ENCODE data around the gene TP53TG5.

Gene TP53TG5

DNA sequence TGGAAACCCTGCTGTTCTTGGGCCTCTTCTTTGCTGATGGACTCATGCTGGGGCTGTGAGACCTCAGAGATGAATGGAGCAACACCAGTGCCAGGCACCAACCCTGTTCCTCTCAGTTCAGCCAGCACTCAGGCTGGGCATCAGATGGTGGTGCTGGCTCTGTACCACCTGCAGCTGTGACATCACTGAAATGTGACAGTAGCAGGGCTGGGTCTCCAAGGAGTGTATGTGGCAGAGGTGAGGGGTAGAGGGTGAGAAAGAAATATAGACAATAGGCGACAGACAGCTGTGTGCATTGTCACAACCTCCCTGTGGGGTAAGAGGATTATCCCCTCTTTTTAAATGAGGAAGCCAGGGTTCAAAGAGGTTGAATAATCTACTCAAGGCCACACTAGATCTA, at the start of gene TP53TG5:
Gene TP53TG5, minus strand, starts transcription at position 135 of the 400 bp plus-strand sequence. Its CDS starts 89 bp downstream, at position 46.
- no peak for DNase-seq

GRCh38 chr20:45427236-45428149, 49.4 kb upstream of the TP53TG5 start:
- no peak for DNase-seq

- DNase-seq = no peak
These were observed 48.3 kb upstream of the TP53TG5 start for GRCh38 chr20:45426320-45427016.

DNA sequence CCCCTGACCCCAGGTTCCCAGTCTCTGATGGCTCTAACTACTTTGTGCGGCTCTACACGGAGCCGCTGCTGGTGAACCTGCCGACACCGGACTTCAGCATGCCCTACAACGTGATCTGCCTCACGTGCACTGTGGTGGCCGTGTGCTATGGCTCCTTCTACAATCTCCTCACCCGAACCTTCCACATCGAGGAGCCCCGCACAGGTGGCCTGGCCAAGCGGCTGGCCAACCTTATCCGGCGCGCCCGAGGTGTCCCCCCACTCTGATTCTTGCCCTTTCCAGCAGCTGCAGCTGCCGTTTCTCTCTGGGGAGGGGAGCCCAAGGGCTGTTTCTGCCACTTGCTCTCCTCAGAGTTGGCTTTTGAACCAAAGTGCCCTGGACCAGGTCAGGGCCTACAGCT, 47.4 kb upstream of the TP53TG5 start:
- no peak for DNase-seq

- no peak for DNase-seq
These were observed 45.6 kb upstream of the TP53TG5 start for GRCh38 chr20:45423700-45424099.

DNA sequence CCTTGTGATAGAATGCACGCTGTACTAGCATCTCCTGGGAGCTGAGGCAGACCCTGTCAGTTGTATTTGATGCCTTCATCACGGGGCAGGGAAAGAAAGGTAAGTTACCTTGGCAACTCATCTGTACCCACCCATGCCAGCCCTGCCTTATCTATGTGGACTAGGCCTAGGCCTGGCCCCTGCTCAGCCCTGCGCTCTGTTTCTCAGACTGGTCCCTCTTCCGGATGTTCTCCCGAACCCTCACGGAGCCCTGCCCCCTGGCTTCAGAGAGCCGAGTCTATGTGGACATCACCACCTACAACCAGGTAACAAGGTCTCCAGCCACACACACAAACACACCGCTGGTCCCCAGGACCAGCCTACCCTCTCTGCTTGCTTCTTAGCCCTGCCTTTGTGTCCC, 42.0 kb upstream of the TP53TG5 start:
- DNase-seq = no peak

DNA sequence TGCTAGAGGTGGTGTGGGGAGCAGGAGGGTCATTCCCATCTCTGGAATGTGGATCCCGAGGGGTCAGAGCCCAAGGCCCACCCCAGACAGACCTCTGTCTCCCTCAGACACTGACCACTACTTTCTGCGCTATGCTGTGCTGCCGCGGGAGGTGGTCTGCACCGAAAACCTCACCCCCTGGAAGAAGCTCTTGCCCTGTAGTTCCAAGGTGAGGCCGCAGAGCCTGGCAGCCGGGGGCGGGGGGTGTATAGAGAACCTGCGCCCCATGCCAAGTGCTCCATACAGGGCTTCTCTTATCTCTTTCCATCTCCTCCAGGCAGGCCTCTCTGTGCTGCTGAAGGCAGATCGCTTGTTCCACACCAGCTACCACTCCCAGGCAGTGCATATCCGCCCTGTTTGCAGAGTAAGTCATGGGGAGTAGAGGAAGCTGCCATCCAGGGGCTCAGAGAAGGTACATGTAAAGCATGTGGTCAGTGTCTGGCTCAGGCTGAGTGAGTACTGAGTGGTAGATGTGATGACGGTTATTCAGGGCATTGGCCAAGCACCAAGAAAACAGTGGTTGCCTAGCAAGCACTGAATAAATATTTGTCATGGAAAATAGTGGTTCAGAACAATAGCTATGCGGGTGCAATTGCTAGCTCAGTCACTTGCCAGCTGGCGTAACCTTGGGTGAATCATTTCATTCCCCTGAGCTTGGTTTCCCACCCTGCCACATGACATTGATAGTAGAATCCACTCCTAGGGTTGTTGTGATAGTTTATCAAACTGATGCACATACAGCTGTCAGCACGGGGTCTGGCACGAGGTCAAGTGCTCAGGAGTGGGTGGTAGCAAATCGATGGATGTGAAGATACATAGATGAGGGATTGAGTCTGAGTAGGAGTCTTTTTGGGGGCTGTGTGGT, 41.3 kb upstream of the TP53TG5 start:
- DNase-seq = no peak

GRCh38 chr20:45416917-45417316, 38.8 kb upstream of the TP53TG5 start:
- no peak for DNase-seq

- DNase-seq = peak; percentile 92
These were observed 37.9 kb upstream of the TP53TG5 start, which contains the start of gene PIGT for GRCh38 chr20:45415822-45416637. Gene PIGT, plus strand, starts transcription at chr20:45416141. Its CDS starts 16 bp downstream, at chr20:45416157.

DNA sequence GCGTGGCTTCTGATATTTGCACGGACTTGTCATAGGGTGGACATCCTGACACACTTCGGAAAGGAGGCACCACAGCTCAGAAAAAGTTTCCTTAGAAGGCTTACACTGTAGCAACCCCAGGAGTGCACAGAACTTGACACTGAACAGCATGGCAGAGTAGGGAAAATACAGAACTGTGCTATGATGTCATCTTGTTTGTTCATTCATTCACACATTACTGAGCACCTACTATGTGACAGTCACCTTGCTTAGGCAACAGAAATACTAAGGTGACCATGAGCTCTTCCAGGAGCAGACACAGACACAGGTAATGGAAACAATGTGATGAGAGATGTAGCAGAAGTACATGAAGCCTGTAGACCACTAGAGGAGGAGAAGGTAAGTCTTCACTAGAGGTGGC, 35.4 kb upstream of the TP53TG5 start:
- DNase-seq = no peak

DNA sequence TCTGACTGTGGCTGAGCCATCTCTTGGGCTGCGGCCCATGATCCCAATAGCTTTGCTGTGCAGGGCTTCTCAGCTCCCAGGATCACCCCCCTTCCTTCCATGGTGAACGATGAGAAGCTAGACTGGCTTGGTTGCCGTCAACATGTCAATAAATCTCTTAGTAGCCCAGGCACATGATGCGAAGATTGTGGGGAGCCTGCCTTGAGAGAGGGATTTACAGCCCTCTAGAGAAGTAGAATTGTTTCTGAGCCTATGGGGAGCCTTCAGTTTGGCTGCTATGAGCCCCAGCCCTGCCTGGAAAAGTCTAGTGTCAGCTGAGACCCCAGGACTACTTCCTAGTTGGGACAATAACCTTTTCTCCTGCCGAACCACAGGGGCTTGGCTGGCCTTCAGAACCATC, 34.5 kb upstream of the TP53TG5 start:
- no peak for DNase-seq

- no peak for DNase-seq
These were observed 32.8 kb upstream of the TP53TG5 start for GRCh38 chr20:45410887-45411286.

GRCh38 chr20:45409521-45410272, 31.6 kb upstream of the TP53TG5 start:
- no peak for DNase-seq

GRCh38 chr20:45408646-45409213, 30.6 kb upstream of the TP53TG5 start:
- no peak for DNase-seq

GRCh38 chr20:45407783-45408645, 29.9 kb upstream of the TP53TG5 start, which contains the start of gene DBNDD2:
Gene DBNDD2, plus strand, starts transcription at chr20:45408289. Its CDS starts 179 bp downstream, at chr20:45408468.
- no peak for DNase-seq

DNA sequence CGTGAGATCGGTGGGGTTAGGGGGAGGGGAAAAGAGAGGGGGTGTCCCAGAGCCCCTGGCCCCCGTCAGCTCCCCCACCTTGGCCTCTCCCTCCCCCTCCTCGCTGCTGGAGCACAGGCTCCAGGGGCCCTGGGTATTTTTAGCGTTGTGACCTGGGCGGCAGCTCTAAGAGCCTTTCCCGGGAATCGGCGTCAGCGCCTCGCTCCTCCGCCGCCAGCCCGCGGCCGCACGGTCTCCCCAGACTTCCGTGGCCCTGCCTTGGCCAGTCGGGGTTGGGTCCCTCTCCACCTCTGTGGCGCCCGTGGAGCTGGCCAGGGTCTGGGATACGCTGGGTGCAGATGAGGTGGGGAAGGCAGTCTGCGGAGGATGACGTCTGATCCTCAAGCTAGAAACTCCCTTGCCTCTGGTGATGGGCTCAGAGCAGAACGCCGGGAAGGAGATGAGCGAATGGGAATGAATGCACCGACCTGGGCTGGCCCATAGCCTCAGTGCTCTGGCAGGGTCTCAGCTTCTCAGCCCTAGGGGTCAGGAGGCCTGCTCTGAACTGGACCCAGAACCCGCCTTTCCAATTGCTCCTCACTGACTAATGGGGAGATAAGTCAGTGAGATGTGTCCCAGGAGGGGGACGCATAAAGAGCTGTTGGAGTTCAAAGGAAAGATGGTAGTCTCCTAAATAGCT, 29.1 kb upstream of the TP53TG5 start:
- DNase-seq = peak; percentile 68

GRCh38 chr20:45406260-45407066, 28.3 kb upstream of the TP53TG5 start:
- DNase-seq = peak; percentile 71

Measured in eye (tissue), 1 donor.